Trophoblast cell (in vitro differentiated cells and primary cell): ENCODE measurements around the gene CCNY.

Source experiments
- DNase-seq, 2 donors: peaks; one replicate each; pipeline ENCODE4 v3.0.0-alpha.2; 2016
- H2AFZ ChIP-seq: 2 replicates; pipeline ENCODE4 v1.6.1; 2013; ENCODE audit warnings: low read length, moderate library complexity, mild to moderate bottlenecking; ENCODE audit not compliant: insufficient read depth, poor library complexity
- H2AK5ac ChIP-seq: 2 replicates; pipeline ENCODE4 v1.6.1; 2013; ENCODE audit warnings: mild to moderate bottlenecking, low read length
- H2BK120ac ChIP-seq: 2 replicates; pipeline ENCODE4 v1.6.1; 2013; ENCODE audit warnings: low read length, mild to moderate bottlenecking, moderate library complexity; ENCODE audit not compliant: insufficient read depth, poor library complexity
- H2BK12ac ChIP-seq: 2 replicates; pipeline ENCODE4 v1.6.1; 2013; ENCODE audit warnings: mild to moderate bottlenecking, low read length, moderate library complexity
- H2BK5ac ChIP-seq: 2 replicates; pipeline ENCODE4 v1.6.1; 2013; ENCODE audit warnings: low read length, low read depth, moderate library complexity, mild to moderate bottlenecking; ENCODE audit not compliant: poor library complexity
- H3K14ac ChIP-seq: 2 replicates; pipeline ENCODE4 v1.6.1; 2013; ENCODE audit warnings: mild to moderate bottlenecking, low read length
- H3K18ac ChIP-seq: 2 replicates; pipeline ENCODE4 v1.6.1; 2013; ENCODE audit warnings: mild to moderate bottlenecking, low read length
- H3K23ac ChIP-seq: 2 replicates; pipeline ENCODE4 v1.6.1; 2013; ENCODE audit warnings: low read length
- H3K27ac ChIP-seq: 2 replicates; pipeline ENCODE4 v1.5.1; 2013; ENCODE audit warnings: low read depth, mild to moderate bottlenecking, inconsistent platforms, low read length, moderate library complexity
- H3K27me3 ChIP-seq: 2 replicates; pipeline ENCODE4 v1.6.1; 2013; ENCODE audit warnings: inconsistent platforms, mild to moderate bottlenecking, low read length, moderate library complexity; ENCODE audit not compliant: insufficient read depth
- H3K36me3 ChIP-seq, 2 experiments: 1 replicate in 1 of 2; 2 replicates in 1 of 2; pipeline ENCODE4 v1.6.1; 2013; ENCODE audit warnings: low read length in 2 of 2, mild to moderate bottlenecking in 2 of 2, moderate library complexity in 1 of 2; ENCODE audit not compliant: insufficient read depth in 2 of 2, control insufficient read depth in 1 of 2
- H3K4ac ChIP-seq: 2 replicates; pipeline ENCODE4 v1.6.1; 2013; ENCODE audit warnings: low read depth, mild to moderate bottlenecking, low read length, moderate library complexity
- H3K4me1 ChIP-seq, 2 experiments: 1 replicate in 1 of 2; 2 replicates in 1 of 2; pipeline ENCODE4 v1.6.1; 2013; ENCODE audit warnings: low read length in 2 of 2, mild to moderate bottlenecking in 2 of 2, moderate library complexity in 1 of 2; ENCODE audit not compliant: insufficient read depth in 2 of 2, control insufficient read depth in 1 of 2
- H3K4me2 ChIP-seq: 2 replicates; pipeline ENCODE4 v1.6.1; 2013; ENCODE audit warnings: inconsistent platforms, mild to moderate bottlenecking, low read length, moderate library complexity
- H3K4me3 ChIP-seq: 2 replicates; pipeline ENCODE4 v1.5.1; 2013; ENCODE audit warnings: mild to moderate bottlenecking, low read depth, low read length, inconsistent platforms
- H3K79me1 ChIP-seq: one replicate; pipeline ENCODE4 v1.6.1; 2013; ENCODE audit warnings: low read length
- H3K79me2 ChIP-seq: 2 replicates; pipeline ENCODE4 v1.6.1; 2013; ENCODE audit warnings: low read length, mild to moderate bottlenecking; ENCODE audit not compliant: control insufficient read depth, insufficient read depth, poor library complexity
- H3K9ac ChIP-seq: 2 replicates; pipeline ENCODE4 v1.6.1; 2013; ENCODE audit warnings: mild to moderate bottlenecking, low read length
- H3K9me3 ChIP-seq: 2 replicates; pipeline ENCODE4 v1.6.1; 2013; ENCODE audit warnings: low read depth, mild to moderate bottlenecking, control low read depth, inconsistent platforms, low read length; ENCODE audit not compliant: insufficient read depth
- H4K12ac ChIP-seq: 2 replicates; pipeline ENCODE4 v1.6.1; 2013; ENCODE audit warnings: low read depth, mild to moderate bottlenecking, low read length, moderate library complexity
- H4K8ac ChIP-seq: 2 replicates; pipeline ENCODE4 v1.6.1; 2013; ENCODE audit warnings: low read depth, mild to moderate bottlenecking, low read length, moderate library complexity
- H4K91ac ChIP-seq: one replicate; pipeline ENCODE4 v1.6.1; 2013; ENCODE audit warnings: low read depth, mild to moderate bottlenecking, low read length, moderate library complexity
- WGBS: extraction: QIAGEN DNeasy Blood & Tissue Kit; methylation state at CpG from one replicate; pipeline ENCODE4 v1.1.7; 2013; ENCODE audit warnings: missing lambda C conversion rate; ENCODE audit not compliant: insufficient read length, insufficient coverage; ENCODE audit errors: extremely low coverage; 5-methylcytosine and 5-hydroxymethylcytosine counted together

CCNY gene

GRCh38 chr10:35391153-35391953, 55.0 kb downstream of the CCNY start:
- no peak overlapping the region for H3K23ac ChIP-seq
- no peak overlapping the region for H2AK5ac ChIP-seq
- H3K4me2 ChIP-seq: no peak overlapping the region
- peaks cover 6 to 9% of the 10 kb centered on the region in 2 experiments for H3K4me1 ChIP-seq
- no peak overlapping the region for H3K4me3 ChIP-seq
- no peak overlapping the region for H3K14ac ChIP-seq
- H2BK120ac ChIP-seq: no peak overlapping the region
- peak; percentile 13 to 67 for DNase-seq
- H3K9ac ChIP-seq: no peak overlapping the region
- H2BK12ac ChIP-seq: no peak overlapping the region
- peak overlapping the region; percentile 66 for H3K4ac ChIP-seq
- H3K9me3 ChIP-seq: peaks cover 6% of the 10 kb centered on the region
- peaks cover 0 to 2% of the 10 kb centered on the region in 2 experiments for H3K36me3 ChIP-seq
- no peaks in the 10 kb centered on the region for H3K27me3 ChIP-seq
- WGBS: no CpG with 5 or more reads among the region's 9 CpGs
- H4K12ac ChIP-seq: no peak overlapping the region
- no peak overlapping the region for H3K27ac ChIP-seq
- no peak overlapping the region for H4K91ac ChIP-seq
- H4K8ac ChIP-seq: no peak overlapping the region
- H3K18ac ChIP-seq: peak overlapping the region; percentile 40
- peaks cover 4% of the 10 kb centered on the region for H3K79me2 ChIP-seq
- no peak overlapping the region for H2AFZ ChIP-seq
- no peaks in the 10 kb centered on the region for H3K79me1 ChIP-seq
- H2BK5ac ChIP-seq: no peak overlapping the region

GRCh38 chr10:35391954-35392262, 55.6 kb downstream of the CCNY start:
- Histone ChIP-seq H3K4me1 (peaks cover 9 to 12% of the 10 kb centered on the region in 2 experiments), H2AFZ (no peak overlapping the region), H3K27me3 (no peaks in the 10 kb centered on the region), H2BK120ac (no peak overlapping the region), H4K12ac (no peak overlapping the region), H2BK5ac (no peak overlapping the region), H3K14ac (no peak overlapping the region), H3K9ac (no peak overlapping the region), H3K79me2 (peaks cover 4% of the 10 kb centered on the region), H3K4me2 (no peak overlapping the region), H3K36me3 (peaks cover 0 to 2% of the 10 kb centered on the region in 2 experiments), H2BK12ac (no peak overlapping the region), H4K8ac (no peak overlapping the region), H3K23ac (no peak overlapping the region), H3K27ac (no peak overlapping the region), H2AK5ac (no peak overlapping the region), H3K18ac (no peak overlapping the region), H4K91ac (no peak overlapping the region), H3K79me1 (no peaks in the 10 kb centered on the region), H3K4ac (peak overlapping the region; percentile 66), H3K4me3 (no peak overlapping the region), H3K9me3 (peaks cover 6% of the 10 kb centered on the region)
- WGBS: no CpG with 5 or more reads among the region's 2 CpGs
- no peak for DNase-seq

- DNase-seq: no peak
- H3K79me1 ChIP-seq: no peaks in the 10 kb centered on the region
- H4K8ac ChIP-seq: no peak overlapping the region
- no peak overlapping the region for H2BK5ac ChIP-seq
- H3K4me2 ChIP-seq: no peak overlapping the region
- H3K9me3 ChIP-seq: peaks cover 6% of the 10 kb centered on the region
- no peak overlapping the region for H2AFZ ChIP-seq
- H4K91ac ChIP-seq: no peak overlapping the region
- H3K23ac ChIP-seq: no peak overlapping the region
- no peak overlapping the region for H4K12ac ChIP-seq
- H3K14ac ChIP-seq: no peak overlapping the region
- H3K4me3 ChIP-seq: no peak overlapping the region
- H3K18ac ChIP-seq: peak overlapping the region; percentile 33
- WGBS: no CpG with 5 or more reads among the region's 8 CpGs
- no peaks in the 10 kb centered on the region for H3K27me3 ChIP-seq
- H3K9ac ChIP-seq: no peak overlapping the region
- H2AK5ac ChIP-seq: no peak overlapping the region
- peaks cover 5 to 8% of the 10 kb centered on the region in 2 experiments for H3K4me1 ChIP-seq
- no peak overlapping the region for H2BK12ac ChIP-seq
- peaks cover 0 to 2% of the 10 kb centered on the region in 2 experiments for H3K36me3 ChIP-seq
- peaks cover 1% of the 10 kb centered on the region for H3K79me2 ChIP-seq
- no peak overlapping the region for H3K27ac ChIP-seq
- H3K4ac ChIP-seq: peak overlapping the region; percentile 81
- no peak overlapping the region for H2BK120ac ChIP-seq
Measured at GRCh38 chr10:35392482-35393228, 56.3 kb downstream of the CCNY start.

- DNase-seq: peak in 1 of 2 donors; percentile 8
- no peak overlapping the region for H3K23ac ChIP-seq
- H3K36me3 ChIP-seq: peaks cover 0 to 2% of the 10 kb centered on the region in 2 experiments
- no peaks in the 10 kb centered on the region for H3K79me1 ChIP-seq
- H3K14ac ChIP-seq: no peak overlapping the region
- H2BK12ac ChIP-seq: no peak overlapping the region
- no peak overlapping the region for H3K4me3 ChIP-seq
- H4K91ac ChIP-seq: no peak overlapping the region
- no peak overlapping the region for H3K18ac ChIP-seq
- no peak overlapping the region for H3K27ac ChIP-seq
- H3K27me3 ChIP-seq: no peaks in the 10 kb centered on the region
- WGBS: no CpG with 5 or more reads among the region's 6 CpGs
- H3K9ac ChIP-seq: no peak overlapping the region
- H4K12ac ChIP-seq: no peak overlapping the region
- peaks cover 4% of the 10 kb centered on the region for H3K9me3 ChIP-seq
- H3K4ac ChIP-seq: no peak overlapping the region
- H2BK5ac ChIP-seq: no peak overlapping the region
- no peak overlapping the region for H3K4me2 ChIP-seq
- no peak overlapping the region for H4K8ac ChIP-seq
- no peak overlapping the region for H2AFZ ChIP-seq
- H2AK5ac ChIP-seq: no peak overlapping the region
- H3K79me2 ChIP-seq: peaks cover 1% of the 10 kb centered on the region
- H3K4me1 ChIP-seq: peaks cover 5 to 6% of the 10 kb centered on the region in 2 experiments
- H2BK120ac ChIP-seq: no peak overlapping the region
Measured at GRCh38 chr10:35394411-35394851, 58.1 kb downstream of the CCNY start.
